ENCODE results near the gene TNFAIP3. TPM values are rescaled to one million over a fixed set of nuclear protein-coding genes. Genes with fewer than 3 reads are reported as not detected.

The TNFAIP3 gene
- total and polyA plus RNA-seq, 2 donors (not counting 1 experiment from before 2014, with no cell fraction given): 7.8 to 23.5 TPM

- no peak for DNase-seq (ENCODE audit: low read depth in 2 of 2)
- Histone ChIP-seq H3K4me1 (ENCODE audit: control insufficient read depth, extremely low read depth, insufficient read depth, low read length) (peaks cover 4% of the 10 kb centered on the region), H3K27me3 (ENCODE audit: control insufficient read depth, insufficient read depth, low read length) (no peaks in the 10 kb centered on the region), H4K20me1 (ENCODE audit: control insufficient read depth, extremely low read depth, insufficient read depth, low read length) (no peaks in the 10 kb centered on the region), H3K4me3 (replicated peaks in 1 of 4; ENCODE audit: control extremely low read depth in 1 of 4, insufficient read depth in 1 of 4, low read depth in 3 of 4, low read length in 4 of 4) (no peak overlapping the region), H3K27ac (ENCODE audit: insufficient read depth, low read length) (no peak overlapping the region), H3K79me2 (ENCODE audit: control insufficient read depth, insufficient read depth, low read length) (peaks cover 26% of the 10 kb centered on the region), H3K9me3 (ENCODE audit: control insufficient read depth, insufficient read depth, low read depth, low read length) (no peaks in the 10 kb centered on the region), H3K4me2 (ENCODE audit: extremely low read depth, insufficient read depth, low read length) (no peak overlapping the region), H3K36me3 (ENCODE audit: control insufficient read depth, insufficient read depth, low read length) (no peaks in the 10 kb centered on the region), H3K9ac (ENCODE audit: insufficient read depth, low read length) (no peak overlapping the region), H2AFZ (ENCODE audit: low read length) (no peak overlapping the region)
- TF ChIP-seq EZH2 (IDR thresholded peaks at IDR 0.05; ENCODE audit: low read length, missing control alignments) (no peak), CTCF (conservative IDR thresholded peaks at IDR 0.05 in 1 of 2, IDR thresholded peaks at IDR 0.05 in 1 of 2; ENCODE audit: low read depth in 1 of 2, low read length in 2 of 2) (no peak)
Observed at GRCh38 chr6:137864812-137865508, 2.1 kb upstream of the TNFAIP3 start.

- peak overlapping the region; percentile 49 for H3K4me2 ChIP-seq (ENCODE audit: extremely low read depth, insufficient read depth, low read length)
- TF ChIP-seq EZH2 (IDR thresholded peaks at IDR 0.05; ENCODE audit: low read length, missing control alignments) (no peak), CTCF (conservative IDR thresholded peaks at IDR 0.05 in 1 of 2, IDR thresholded peaks at IDR 0.05 in 1 of 2; ENCODE audit: low read depth in 1 of 2, low read length in 2 of 2) (no peak)
- peak overlapping the region; percentile 70 for H3K9ac ChIP-seq (ENCODE audit: insufficient read depth, low read length)
- H3K9me3 ChIP-seq (ENCODE audit: control insufficient read depth, insufficient read depth, low read depth, low read length): no peaks in the 10 kb centered on the region
- H2AFZ ChIP-seq (ENCODE audit: low read length): peak overlapping the region; percentile 57
- peak overlapping the region; percentile 41 to 69 (median 61) for H3K4me3 ChIP-seq (replicated peaks in 1 of 4; ENCODE audit: control extremely low read depth in 1 of 4, insufficient read depth in 1 of 4, low read depth in 3 of 4, low read length in 4 of 4)
- DNase-seq (ENCODE audit: low read depth in 2 of 2): peak in 1 of 2 donors; percentile 18
- peak overlapping the region; percentile 81 for H3K27ac ChIP-seq (ENCODE audit: insufficient read depth, low read length)
- peaks cover 40% of the 10 kb centered on the region for H3K79me2 ChIP-seq (ENCODE audit: control insufficient read depth, insufficient read depth, low read length)
- no peaks in the 10 kb centered on the region for H4K20me1 ChIP-seq (ENCODE audit: control insufficient read depth, extremely low read depth, insufficient read depth, low read length)
- no peaks in the 10 kb centered on the region for H3K36me3 ChIP-seq (ENCODE audit: control insufficient read depth, insufficient read depth, low read length)
- H3K4me1 ChIP-seq (ENCODE audit: control insufficient read depth, extremely low read depth, insufficient read depth, low read length): peaks cover 8% of the 10 kb centered on the region
- H3K27me3 ChIP-seq (ENCODE audit: control insufficient read depth, insufficient read depth, low read length): no peaks in the 10 kb centered on the region
Observed at GRCh38 chr6:137866200-137866913, 702 bp upstream of the TNFAIP3 start.

- H3K4me3 ChIP-seq (replicated peaks in 1 of 4; ENCODE audit: control extremely low read depth in 1 of 4, insufficient read depth in 1 of 4, low read depth in 3 of 4, low read length in 4 of 4): peak overlapping the region; percentile 65 to 92 (median 86)
- H4K20me1 ChIP-seq (ENCODE audit: control insufficient read depth, extremely low read depth, insufficient read depth, low read length): no peaks in the 10 kb centered on the region
- no peaks in the 10 kb centered on the region for H3K9me3 ChIP-seq (ENCODE audit: control insufficient read depth, insufficient read depth, low read depth, low read length)
- peaks cover 53% of the 10 kb centered on the region for H3K79me2 ChIP-seq (ENCODE audit: control insufficient read depth, insufficient read depth, low read length)
- no peaks in the 10 kb centered on the region for H3K27me3 ChIP-seq (ENCODE audit: control insufficient read depth, insufficient read depth, low read length)
- peak overlapping the region; percentile 91 for H3K4me2 ChIP-seq (ENCODE audit: extremely low read depth, insufficient read depth, low read length)
- peak in 1 of 2 donors; percentile 33 for DNase-seq (ENCODE audit: low read depth in 2 of 2)
- H2AFZ ChIP-seq (ENCODE audit: low read length): peak overlapping the region; percentile 23
- H3K4me1 ChIP-seq (ENCODE audit: control insufficient read depth, extremely low read depth, insufficient read depth, low read length): peaks cover 8% of the 10 kb centered on the region
- peak overlapping the region; percentile 78 for H3K9ac ChIP-seq (ENCODE audit: insufficient read depth, low read length)
- TF ChIP-seq EZH2 (IDR thresholded peaks at IDR 0.05; ENCODE audit: low read length, missing control alignments): no peak
- no peak for TF ChIP-seq CTCF (conservative IDR thresholded peaks at IDR 0.05 in 1 of 2, IDR thresholded peaks at IDR 0.05 in 1 of 2; ENCODE audit: low read depth in 1 of 2, low read length in 2 of 2)
- H3K36me3 ChIP-seq (ENCODE audit: control insufficient read depth, insufficient read depth, low read length): no peaks in the 10 kb centered on the region
- peak overlapping the region; percentile 77 for H3K27ac ChIP-seq (ENCODE audit: insufficient read depth, low read length)
Observed at GRCh38 chr6:137867685-137868509, 838 bp downstream of the TNFAIP3 start.
